ENCODE measurements around the gene OLFM1.

Gene OLFM1

DNA sequence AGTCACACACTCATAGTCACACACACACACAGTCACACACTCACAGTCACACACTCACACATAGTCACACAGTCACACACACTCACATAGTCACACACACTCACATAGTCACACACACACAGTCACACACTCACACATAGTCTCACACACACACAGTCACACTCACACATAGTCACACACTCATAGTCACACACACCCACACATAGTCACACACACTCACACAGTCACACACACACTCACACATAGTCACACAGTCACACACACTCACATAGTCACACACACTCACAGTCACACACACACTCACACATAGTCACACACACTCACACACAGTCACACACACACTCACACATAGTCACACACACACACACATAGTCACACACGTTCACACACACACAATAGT, 4.1 kb downstream of the OLFM1 start:
- DNase-seq: no peak

DNA sequence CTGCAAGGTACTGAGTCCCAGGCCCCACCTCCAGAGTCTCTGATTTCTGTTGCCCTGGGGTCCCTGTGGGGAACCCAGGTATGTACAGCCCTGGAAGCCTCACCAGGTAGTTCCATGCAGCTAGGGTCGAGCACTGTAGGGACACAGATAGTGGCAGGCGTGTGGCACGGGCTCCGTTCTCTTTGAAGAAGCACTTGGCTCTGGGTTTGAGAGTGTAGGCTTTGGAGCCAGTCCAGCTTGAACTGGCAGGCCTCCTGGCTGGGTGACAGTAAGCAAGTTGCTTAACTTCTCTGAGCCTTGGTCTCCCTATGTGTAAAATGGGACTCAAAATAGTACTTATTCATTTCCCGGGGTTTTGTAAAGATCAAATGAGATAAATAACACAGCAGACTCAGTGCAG, 5.6 kb downstream of the OLFM1 start:
- no peak for DNase-seq

DNA sequence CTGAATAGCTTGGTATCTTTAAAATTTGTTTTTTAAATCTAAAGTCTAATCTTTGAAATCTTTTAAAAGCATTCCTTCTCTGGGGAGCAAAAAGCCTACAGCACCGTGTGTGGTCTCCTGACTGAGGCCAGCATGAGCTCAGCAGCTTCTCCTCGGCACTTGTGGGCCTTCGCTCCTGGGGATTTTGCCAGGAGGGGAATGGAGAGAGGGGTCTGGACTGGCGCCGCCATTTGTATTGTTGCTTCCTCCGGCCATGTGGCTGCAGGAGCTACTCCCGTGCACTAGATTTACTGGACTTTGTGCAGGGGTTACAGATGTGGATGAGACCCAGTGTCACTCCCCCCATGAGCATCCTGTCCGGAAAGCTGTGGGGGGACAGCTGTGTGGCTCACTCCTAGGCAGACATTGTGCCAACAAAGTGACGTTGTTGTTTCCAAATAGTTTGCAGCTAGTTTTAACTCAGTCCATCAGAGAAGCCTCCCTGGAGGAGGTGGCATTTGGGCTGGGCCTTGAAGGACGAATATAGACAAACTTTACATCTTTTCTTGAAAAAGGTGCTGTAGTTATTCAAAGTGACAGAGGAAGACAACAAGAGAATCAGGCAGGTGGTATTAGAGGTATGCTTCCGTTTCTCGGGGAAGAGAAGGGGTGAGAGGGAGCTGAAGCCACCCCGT, 6.6 kb downstream of the OLFM1 start:
- no peak for DNase-seq

DNA sequence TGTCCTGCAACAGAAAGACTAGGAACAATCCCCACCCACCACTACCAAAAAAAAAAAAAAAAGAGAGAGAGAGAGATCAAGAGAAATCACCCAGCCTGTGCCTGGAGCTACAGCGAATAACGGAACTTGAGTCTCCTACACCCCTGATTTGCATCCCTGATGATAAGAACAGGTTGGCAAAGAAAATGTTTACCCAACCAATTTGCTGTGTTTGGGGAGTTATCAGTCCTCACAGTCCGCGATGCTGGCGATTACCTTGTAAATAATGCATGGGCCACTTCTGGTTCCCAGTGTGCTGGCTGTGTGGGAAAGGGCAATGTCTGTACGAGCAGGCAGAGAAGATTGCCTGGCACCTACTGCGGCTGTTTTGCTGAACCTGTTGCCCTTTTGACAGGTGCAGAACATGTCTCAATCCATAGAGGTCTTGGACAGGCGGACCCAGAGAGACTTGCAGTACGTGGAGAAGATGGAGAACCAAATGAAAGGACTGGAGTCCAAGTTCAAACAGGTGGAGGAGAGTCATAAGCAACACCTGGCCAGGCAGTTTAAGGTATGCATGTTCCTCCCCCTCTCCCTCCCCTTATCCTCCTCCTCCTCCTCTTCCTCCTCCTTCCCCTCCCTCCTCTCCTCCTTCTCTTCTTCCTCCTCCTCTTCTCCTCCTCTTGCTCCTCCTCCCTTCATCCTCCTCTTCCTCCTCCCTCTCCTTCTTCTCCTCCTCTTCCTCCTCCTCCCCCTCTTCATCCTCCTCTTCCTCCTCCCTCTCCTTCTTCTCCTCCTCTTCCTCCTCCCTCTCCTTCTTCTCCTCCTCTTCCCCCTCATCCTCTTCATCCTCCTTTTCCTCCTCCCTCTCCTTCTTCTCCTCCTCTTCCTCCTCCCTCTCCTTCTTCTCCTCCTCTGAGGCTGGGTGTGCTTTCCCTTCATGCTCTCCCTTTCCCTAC, 8.3 kb downstream of the OLFM1 start:
- DNase-seq: no peak

DNA sequence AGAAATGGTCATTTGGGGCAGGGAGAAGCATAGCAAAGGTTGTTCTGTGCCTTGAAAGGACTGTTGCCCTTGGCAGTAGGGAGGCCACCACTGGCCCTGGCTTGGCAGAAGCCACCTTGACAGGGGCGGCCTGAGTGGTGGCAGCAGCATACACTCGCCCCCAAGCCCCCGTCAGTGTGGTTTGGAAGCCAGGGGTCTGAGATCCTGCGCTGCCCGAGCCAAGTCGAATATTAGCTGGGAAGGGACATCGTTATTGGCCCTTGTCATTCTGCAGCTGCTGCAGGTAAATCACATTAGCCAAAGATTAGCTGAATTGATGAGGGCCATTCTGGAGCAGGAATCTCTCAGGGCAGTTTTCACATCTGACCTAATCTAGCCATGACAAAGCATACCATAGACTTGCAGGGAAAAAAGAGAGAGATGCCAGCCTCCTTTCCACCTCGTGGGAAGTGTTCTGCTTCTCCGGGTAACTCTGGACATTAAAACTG, 9.0 kb downstream of the OLFM1 start:
- no peak for DNase-seq

DNA sequence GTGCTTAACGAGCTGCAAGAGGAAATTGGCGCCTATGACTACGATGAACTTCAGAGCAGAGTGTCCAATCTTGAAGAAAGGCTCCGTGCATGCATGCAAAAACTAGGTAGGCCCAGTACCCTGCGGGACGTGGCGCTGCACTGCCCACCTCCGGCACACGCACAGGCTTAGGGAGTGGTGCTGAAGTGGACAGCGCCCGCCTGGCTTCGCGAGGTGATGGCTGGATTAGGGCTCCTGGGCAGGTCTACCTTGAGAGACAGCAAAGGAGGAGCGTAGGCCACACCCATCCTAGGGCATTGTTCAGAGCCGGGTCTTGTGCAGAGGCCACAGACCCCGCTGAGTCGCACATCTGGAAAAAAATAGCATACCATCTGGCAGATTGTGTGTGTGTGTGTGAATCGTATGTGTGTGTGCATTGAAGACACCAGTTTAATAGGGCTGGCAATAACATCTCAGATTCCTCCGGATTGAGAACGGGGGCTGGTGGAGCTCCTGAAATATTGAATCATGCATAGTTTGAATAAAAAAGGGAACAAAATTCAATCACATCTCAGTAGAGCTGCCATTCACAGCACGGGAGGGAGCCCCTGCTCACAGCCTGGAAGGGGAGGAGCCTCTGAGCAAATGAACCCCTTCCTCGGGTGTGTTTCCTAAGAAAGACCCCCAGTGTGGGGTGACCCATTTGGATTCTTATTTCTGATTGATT, 11.1 kb downstream of the OLFM1 start:
- no peak for DNase-seq

DNA sequence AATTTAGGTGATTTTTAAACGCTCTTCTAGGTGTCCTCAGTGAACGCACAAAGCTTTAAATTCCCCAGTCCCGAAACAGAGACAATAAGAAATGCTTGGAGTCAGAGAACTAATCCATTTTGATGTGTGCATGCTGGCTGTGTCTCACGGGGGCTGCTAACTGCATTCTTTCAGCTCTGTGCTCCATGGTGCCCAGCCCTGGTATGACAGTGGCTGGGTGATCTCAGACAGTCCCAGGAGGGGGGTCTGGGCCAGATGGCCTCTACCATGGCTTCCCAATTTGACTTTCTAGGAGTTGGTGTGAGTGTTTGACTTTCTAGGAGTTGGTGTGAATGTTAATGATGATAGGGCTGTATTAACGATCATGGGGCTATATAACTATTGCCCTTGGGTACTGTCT, 12.1 kb downstream of the OLFM1 start:
- DNase-seq: no peak

DNA sequence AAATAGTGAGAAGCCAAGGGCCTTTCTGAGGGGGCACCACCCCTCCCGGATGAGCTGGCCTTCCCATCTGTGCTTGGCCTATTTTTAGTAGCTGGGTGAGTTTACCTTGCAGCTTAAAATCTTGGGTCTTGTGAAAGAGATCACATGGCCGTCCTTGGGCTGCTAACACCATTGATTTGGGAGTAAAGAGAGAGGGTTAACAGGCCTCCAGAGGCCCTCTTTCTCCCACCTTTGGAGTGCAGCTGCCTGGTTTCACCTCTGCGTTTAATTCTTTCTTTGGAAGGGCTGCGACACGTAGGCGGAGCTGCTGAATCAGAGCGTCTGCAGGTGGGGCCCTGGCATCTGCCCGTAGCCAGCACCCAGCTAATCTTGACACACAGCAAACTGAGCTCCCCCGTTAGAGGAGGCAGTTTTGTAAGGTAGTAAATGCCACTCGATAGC, 12.8 kb downstream of the OLFM1 start:
- DNase-seq: no peak

DNA sequence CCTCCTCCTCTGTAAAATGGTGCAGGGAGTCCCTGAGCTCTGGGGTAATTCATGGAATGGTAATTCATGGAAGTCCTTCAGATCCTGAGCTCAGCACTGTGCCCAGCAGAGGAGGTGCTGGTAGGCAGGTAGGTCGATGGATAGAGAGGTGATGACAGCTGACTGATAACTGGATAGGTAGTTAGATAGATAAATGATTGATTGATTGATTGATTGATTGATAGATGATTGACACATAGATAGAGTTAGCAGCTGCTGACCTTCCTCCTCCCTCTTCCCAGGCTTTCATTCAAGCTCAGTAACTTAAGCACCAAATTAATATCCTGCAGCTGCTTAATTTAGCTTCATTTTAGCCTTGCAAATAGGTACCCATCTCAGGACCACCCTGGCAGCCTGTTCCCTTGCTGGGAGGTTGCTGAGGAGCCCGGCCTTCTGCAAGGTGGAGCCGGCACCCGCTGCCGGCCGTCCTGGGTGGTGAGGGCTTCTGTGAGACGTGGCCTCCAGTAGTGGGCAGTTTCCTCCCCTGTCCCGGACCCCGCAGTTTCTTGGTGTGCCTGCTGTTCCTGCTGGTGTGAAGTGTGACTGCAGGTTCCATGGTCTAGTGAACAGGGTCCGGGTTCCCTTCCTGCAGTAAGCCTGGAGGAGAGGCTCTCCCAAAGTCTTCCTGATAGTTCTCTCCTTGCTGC, 13.4 kb downstream of the OLFM1 start:
- DNase-seq: no peak

DNA sequence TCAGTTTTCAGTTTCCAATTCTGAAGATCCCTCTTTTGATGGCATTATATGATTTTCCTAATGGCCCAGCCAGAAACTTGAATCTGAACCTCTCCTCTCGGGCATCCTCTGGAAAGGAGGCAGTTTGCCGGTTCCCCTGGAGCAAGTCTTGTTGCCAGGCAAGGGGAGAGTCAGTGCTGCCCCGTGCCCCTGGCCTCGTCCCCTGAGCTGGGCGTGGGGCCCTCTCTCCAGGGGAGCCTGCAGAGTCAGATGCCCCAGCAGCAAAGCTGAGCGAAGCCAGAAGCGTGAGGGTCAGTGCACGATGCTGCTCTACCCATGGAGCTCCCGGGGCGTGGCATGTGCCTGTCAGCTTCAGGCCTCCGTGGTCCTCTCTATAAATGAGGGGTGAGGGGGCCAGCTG, 14.0 kb downstream of the OLFM1 start:
- DNase-seq: no peak

DNA sequence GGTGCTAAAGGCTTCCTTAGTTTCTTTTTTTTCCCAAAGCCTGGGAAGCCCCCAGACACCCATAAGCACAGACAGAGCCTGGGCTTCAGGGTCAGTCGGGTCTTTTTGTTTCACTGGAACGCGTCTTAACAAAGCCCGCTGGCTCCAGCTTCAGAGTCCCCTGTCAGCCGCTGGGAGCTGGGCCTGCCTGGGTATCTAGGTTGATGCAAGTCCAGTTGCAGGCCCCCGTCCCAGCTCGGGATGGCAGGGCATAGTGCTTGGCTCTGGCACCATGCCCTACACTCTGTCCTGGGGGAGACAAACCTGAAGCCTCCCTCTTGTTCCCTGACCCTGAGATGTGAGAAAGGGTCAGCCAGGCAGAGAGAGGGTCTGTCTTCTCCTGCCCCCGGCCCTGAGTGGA, 14.5 kb downstream of the OLFM1 start:
- no peak for DNase-seq

DNA sequence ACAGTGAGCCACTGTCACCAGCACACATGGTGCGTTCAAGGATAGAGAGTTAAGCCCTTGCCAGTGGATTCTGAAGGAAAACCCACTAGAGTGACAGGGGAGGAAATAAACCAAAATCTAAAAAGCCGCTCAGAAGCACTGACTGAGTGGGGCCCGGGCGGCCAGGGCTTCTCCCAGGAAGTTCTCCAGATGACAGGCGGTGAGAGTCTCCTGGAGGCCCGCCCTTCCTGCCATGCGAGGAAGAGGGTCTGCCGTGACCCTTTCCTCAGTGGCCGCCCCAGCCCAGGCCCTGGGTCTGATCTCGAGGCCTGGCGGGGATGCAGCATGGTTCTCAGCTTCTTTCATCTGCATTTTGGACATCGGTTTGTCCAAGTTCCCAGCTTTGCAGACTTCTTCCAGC, 14.9 kb downstream of the OLFM1 start:
- DNase-seq: no peak

DNA sequence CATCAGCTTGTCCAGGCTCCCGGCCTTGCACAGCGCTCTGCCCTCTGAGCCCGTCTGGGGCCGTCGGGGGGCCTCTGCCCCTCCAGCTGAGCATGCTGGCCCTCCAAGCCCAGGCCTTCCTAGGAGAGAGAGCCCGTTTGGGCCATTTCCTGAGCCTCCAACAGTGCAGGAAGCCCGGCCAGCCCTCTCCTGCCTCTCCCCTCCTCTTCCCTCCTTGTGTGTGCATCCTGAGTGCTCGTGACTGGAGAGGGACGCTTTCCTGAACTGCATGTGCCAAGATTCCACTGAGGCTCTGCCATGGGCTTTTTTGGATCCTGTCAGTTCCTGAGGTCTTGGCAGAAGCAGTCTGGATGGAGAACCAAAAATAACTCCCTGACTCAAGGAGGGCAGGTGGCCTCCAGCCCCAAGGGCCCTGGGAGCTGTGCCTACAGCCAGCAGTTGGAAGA, 15.6 kb downstream of the OLFM1 start:
- no peak for DNase-seq

DNA sequence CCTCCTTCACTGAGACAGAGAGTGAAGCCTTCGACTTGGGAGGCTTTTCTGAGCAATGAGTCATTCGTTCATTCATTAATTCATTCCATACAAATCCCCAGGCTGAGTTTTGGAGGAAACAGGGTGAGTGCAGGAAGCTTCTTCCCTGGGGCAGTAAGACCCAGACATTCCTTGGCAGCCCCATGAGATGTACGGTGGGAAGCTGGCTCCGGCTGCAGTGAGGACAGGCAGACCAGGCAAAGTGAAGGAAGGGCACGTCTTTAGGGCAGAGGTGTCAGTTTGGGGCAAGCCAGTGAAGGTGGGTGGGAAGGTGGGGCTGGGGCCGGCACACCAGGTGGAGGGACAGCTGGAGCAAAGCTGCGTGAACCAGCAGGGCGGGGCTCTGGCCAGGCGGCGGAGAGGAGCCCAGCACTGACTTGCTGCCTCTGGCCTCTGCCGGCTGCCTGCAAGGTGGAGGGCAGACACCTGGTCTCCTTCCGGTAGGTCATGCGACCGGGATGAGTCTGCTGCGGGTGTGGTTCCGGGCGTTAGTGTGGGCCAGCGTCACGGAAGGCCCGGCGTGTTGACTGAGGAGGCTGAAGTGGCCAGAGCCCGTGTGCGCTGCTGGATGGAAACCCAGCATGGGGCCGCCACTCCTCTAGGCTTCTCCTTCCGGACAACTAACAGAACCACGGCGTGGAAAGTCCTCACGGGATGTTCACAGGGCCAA, 16.6 kb downstream of the OLFM1 start:
- DNase-seq: no peak

DNA sequence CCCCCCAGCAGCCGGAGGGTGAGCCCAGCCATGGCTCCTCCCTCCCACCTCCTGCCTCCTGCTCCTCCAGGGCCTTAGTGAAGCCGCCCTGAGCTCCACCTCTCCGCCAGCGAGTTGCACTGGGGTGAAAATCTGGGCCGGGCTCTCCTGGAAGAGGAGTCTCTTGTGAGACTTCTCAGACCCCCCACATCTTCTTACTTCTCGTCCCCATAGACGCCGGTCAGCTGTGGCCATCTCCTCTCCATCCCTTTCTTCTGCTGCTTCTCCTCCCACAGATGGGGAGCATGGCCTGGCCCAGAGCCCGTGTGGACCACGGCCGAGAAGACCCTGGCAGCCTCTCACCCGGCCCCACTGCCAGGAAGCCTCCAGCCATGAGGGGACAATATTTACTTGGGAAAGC, 17.3 kb downstream of the OLFM1 start:
- DNase-seq: no peak

DNA sequence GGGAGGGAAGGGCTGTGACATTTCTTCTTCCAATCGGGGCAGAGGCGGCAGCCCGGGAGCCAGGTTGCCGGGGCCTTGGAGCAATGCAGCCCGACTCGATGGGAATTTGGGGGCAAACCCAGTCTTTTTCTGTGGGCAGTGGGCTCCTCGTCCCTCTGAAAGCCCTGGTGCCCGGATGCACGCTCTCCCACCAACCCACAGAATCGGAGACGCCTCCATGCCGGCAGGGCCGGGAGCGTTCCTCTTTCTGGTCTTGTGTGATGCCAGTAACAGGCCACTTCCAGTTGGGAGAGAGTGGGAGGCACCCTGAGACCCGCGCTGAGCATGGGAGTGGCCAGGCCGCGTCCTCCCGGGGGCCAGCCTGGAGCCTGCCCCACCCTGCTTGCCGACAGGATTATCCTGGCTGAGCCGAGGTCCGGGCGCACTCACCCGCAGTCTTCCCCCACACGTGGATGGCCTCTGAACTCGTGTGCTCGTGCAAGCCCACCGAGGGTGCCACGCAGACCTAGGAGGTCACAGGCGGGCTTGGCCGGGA, 17.8 kb downstream of the OLFM1 start:
- DNase-seq: no peak

DNA sequence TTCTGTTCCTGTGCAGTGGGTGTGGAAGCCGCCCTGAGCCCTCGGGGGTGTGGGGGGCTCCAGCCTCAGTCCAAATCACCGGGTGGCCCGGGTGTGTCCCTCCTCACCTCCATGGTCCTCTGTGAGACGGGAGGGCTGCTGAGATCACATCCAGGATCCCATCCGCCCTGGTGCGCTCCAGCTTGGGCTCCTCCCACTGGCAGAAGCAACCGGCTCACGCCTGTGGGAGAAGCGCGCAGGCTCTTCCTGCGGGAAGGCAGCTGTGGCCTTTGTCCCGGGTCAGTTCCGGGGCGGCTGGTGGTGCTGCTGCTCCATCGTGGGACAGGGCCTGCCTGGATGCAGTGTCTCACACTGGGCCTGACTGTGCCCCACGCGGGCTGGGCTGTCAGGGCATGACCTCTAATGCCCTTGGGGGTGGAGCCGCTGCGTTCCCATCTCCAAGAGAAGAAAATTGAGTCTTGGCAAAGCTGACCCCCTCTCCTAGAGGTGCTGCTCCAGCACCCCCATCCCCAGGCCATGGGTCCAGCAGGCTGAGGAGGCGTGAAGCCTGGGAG, 18.5 kb downstream of the OLFM1 start:
- no peak for DNase-seq

DNA sequence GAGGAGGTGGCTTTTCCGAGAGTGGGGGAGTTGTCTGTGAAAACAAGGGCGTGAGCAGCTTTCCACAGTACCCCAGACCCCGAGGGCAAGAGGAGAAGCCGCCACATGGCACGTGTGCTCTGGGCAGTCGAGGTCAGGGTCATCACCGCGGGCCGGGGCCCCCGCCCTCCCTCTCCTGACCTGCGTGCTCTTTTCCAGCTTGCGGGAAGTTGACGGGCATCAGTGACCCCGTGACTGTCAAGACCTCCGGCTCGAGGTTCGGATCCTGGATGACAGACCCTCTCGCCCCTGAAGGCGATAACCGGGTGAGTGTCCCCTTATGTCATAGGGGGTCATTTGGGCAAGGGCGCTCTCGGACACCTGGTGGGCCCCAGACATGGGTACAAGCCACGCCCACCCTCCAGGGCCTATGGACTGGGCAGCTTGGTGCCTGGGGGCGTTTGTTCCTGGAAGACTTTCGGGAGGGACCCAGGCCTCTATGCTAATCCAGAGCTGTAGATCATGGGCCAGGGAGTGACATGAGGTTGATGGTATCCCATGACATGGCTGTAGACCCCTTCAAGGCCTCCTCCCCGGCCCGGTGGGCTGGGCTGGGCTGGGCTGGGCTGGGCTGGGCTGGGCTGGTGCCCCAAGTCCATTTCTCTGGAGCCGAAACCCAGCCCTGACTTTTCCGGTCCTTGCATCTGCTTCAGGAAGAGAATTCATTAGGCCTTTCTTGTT, 19.2 kb downstream of the OLFM1 start:
- DNase-seq: no peak

DNA sequence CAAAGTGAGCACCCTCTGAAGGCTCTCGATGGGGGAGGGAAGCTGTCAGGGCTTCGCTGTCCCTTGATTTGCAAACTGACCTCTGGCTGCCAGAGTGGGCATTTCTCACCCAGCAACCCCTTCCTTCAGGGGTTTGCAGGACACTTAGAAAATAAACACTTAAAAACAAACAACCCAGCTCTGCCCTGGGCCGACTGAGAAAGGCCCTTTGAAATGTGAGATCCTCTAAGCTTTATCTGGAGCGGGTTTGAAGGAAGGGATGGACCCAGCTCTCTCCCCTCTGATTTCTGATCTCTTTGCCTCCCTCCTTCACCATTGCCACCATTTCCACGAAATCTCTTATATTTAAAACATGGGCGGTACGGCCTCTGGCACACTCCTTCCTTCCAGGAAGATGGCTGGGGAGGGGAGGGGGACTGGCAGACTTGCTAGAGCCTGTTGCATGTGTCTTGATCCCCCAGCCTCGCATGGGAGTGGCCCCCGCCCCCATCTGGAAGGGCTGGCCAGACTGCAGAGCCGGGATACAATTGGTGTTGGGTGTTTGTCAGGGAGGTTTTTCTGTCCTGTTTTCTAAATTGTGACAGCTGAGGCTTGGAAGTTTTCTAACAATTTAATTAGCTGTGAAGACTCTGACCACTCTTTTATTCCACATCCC, 20.2 kb downstream of the OLFM1 start:
- DNase-seq: no peak

DNA sequence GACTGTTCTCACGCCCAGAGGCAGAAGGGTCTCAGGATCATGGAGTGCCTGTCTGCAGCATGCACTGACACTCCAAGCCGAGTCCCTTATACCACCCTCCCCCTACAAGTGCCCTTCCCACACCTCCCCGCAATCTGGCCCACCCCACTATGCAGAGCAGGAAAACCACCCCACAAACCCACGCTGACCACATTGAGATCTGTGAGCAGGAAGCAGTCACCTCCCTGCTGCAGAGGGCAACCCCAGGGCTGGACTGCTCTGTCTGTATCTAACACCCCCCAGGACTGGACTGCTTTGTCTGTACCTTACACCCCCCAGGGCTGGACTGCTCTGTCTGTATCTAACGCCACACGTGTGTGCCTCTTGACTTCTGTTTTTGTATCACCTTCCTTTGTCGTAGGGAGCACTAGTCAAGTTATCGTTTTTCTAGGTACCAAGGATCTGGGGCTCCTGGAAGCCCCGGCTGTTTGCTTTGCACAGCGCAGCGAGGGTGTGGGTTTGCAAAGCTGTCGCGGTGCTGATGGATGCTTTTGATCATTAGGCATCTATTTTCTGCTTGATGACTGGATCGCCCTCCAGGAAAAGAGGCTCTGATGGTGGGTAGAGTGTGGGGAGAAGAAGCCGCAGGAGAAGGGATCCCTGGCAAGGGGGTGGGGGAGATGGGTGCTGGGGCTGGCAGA, 21.5 kb downstream of the OLFM1 start:
- no peak for DNase-seq
